Activated T-cell treated with anti-CD3 and anti-CD28 coated beads, Interleukin-2, amount 50 U/mL, for 24 hours (primary cell): Measurements from ENCODE around the gene TAF11L3.
"Not testable (repeated sequence)": the region's sequence is repeated elsewhere in the genome, so short reads cannot be mapped to it uniquely, and the experiment has no call there.

Source experiments
- DNase-seq: peaks from one replicate; pipeline ENCODE4 v3.0.0-alpha.2; 2020
- H3K27ac Mint-ChIP-seq: 2 replicates; pipeline ENCODE4 v1.8.0; 2020; ENCODE audit warnings: mild to moderate bottlenecking, mixed read lengths
- H3K27me3 Mint-ChIP-seq: 2 replicates; pipeline ENCODE4 v1.8.0; 2020; ENCODE audit warnings: mixed read lengths
- H3K36me3 Mint-ChIP-seq: 2 replicates; pipeline ENCODE4 v1.8.0; 2020; ENCODE audit warnings: low read depth, mixed read lengths
- H3K4me1 Mint-ChIP-seq: 2 replicates; pipeline ENCODE4 v1.8.0; 2020; ENCODE audit warnings: low read depth, mixed read lengths
- H3K4me3 Mint-ChIP-seq: 2 replicates; pipeline ENCODE4 v1.8.0; 2020; ENCODE audit warnings: mild to moderate bottlenecking, moderate library complexity, mixed read lengths
- H3K9me3 Mint-ChIP-seq: 2 replicates; pipeline ENCODE4 v1.8.0; 2020; ENCODE audit warnings: mixed read lengths

Gene TAF11L3

GRCh38 chr5:17518067-17518466, at the start of gene TAF11L3:
Gene TAF11L3 (plus strand): TSS chr5:17518367.
- not testable (repeated sequence) for H3K9me3 Mint-ChIP-seq, H3K27me3 Mint-ChIP-seq, DNase-seq, H3K27ac Mint-ChIP-seq, H3K4me1 Mint-ChIP-seq, H3K4me3 Mint-ChIP-seq, H3K36me3 Mint-ChIP-seq

GRCh38 chr5:17470064-17470463, 48.1 kb upstream of the TAF11L3 start:
- Mint-ChIP-seq H3K27ac (no peak overlapping the region), H3K4me3 (no peak overlapping the region), H3K9me3 (peaks cover 3% of the 10 kb centered on the region), H3K27me3 (no peaks in the 10 kb centered on the region), H3K36me3 (no peaks in the 10 kb centered on the region), H3K4me1 (no peaks in the 10 kb centered on the region)
- DNase-seq = no peak

GRCh38 chr5:17475064-17475463, 43.1 kb upstream of the TAF11L3 start:
- not testable (repeated sequence) for H3K4me1 Mint-ChIP-seq, H3K4me3 Mint-ChIP-seq, H3K9me3 Mint-ChIP-seq, H3K36me3 Mint-ChIP-seq, H3K27ac Mint-ChIP-seq, DNase-seq, H3K27me3 Mint-ChIP-seq

GRCh38 chr5:17477043-17477442, 41.1 kb upstream of the TAF11L3 start:
- no peak for DNase-seq
- Mint-ChIP-seq H3K36me3 (no peaks in the 10 kb centered on the region), H3K9me3 (no peaks in the 10 kb centered on the region), H3K4me1 (no peaks in the 10 kb centered on the region), H3K27me3 (no peaks in the 10 kb centered on the region), H3K27ac (no peak overlapping the region), H3K4me3 (no peak overlapping the region)

GRCh38 chr5:17477573-17478265, 40.4 kb upstream of the TAF11L3 start:
- no peak for DNase-seq
- Mint-ChIP-seq H3K4me3 (no peak overlapping the region), H3K27me3 (no peaks in the 10 kb centered on the region), H3K36me3 (no peaks in the 10 kb centered on the region), H3K9me3 (no peaks in the 10 kb centered on the region), H3K27ac (no peak overlapping the region), H3K4me1 (no peaks in the 10 kb centered on the region)

- no peak overlapping the region for H3K4me3 Mint-ChIP-seq
- H3K36me3 Mint-ChIP-seq = no peaks in the 10 kb centered on the region
- H3K4me1 Mint-ChIP-seq = no peaks in the 10 kb centered on the region
- H3K9me3 Mint-ChIP-seq = no peaks in the 10 kb centered on the region
- DNase-seq = no peak
- no peak overlapping the region for H3K27ac Mint-ChIP-seq
- no peaks in the 10 kb centered on the region for H3K27me3 Mint-ChIP-seq
These were observed 36.8 kb upstream of the TAF11L3 start for GRCh38 chr5:17481378-17481777.

GRCh38 chr5:17482790-17483189, 35.4 kb upstream of the TAF11L3 start:
- H3K27me3 Mint-ChIP-seq = no peaks in the 10 kb centered on the region

GRCh38 chr5:17486464-17487173, 31.5 kb upstream of the TAF11L3 start:
- H3K27ac Mint-ChIP-seq, H3K4me1 Mint-ChIP-seq, H3K36me3 Mint-ChIP-seq, H3K27me3 Mint-ChIP-seq, DNase-seq, H3K4me3 Mint-ChIP-seq, H3K9me3 Mint-ChIP-seq: not testable (repeated sequence)

More at GRCh38 chr5:17482790-17483189, 35.4 kb upstream of the TAF11L3 start:
- H3K36me3 Mint-ChIP-seq = no peaks in the 10 kb centered on the region
- no peak overlapping the region for H3K4me3 Mint-ChIP-seq
- no peak for DNase-seq
- H3K27ac Mint-ChIP-seq = no peak overlapping the region
- no peaks in the 10 kb centered on the region for H3K4me1 Mint-ChIP-seq
- no peaks in the 10 kb centered on the region for H3K9me3 Mint-ChIP-seq

- peaks cover 2% of the 10 kb centered on the region for H3K9me3 Mint-ChIP-seq
These were observed 31.0 kb upstream of the TAF11L3 start for GRCh38 chr5:17487174-17487512.

GRCh38 chr5:17491257-17491656, 26.9 kb upstream of the TAF11L3 start:
- H3K4me1 Mint-ChIP-seq, H3K27me3 Mint-ChIP-seq, H3K36me3 Mint-ChIP-seq, DNase-seq, H3K4me3 Mint-ChIP-seq, H3K27ac Mint-ChIP-seq: not testable (repeated sequence)
- H3K9me3 Mint-ChIP-seq = peaks cover 14% of the 10 kb centered on the region

More at GRCh38 chr5:17487174-17487512, 31.0 kb upstream of the TAF11L3 start:
- no peaks in the 10 kb centered on the region for H3K27me3 Mint-ChIP-seq
- no peak overlapping the region for H3K27ac Mint-ChIP-seq
- no peaks in the 10 kb centered on the region for H3K4me1 Mint-ChIP-seq
- no peaks in the 10 kb centered on the region for H3K36me3 Mint-ChIP-seq
- no peak for DNase-seq
- H3K4me3 Mint-ChIP-seq = no peak overlapping the region

- DNase-seq = no peak
- H3K27ac Mint-ChIP-seq = no peak overlapping the region
- no peaks in the 10 kb centered on the region for H3K36me3 Mint-ChIP-seq
- H3K4me1 Mint-ChIP-seq = no peaks in the 10 kb centered on the region
- peaks cover 14% of the 10 kb centered on the region for H3K9me3 Mint-ChIP-seq
- no peaks in the 10 kb centered on the region for H3K27me3 Mint-ChIP-seq
- no peak overlapping the region for H3K4me3 Mint-ChIP-seq
These were observed 25.4 kb upstream of the TAF11L3 start for GRCh38 chr5:17492770-17493169.

GRCh38 chr5:17497446-17497845, 20.7 kb upstream of the TAF11L3 start:
- no peak overlapping the region for H3K27ac Mint-ChIP-seq
- no peak for DNase-seq
- H3K9me3 Mint-ChIP-seq = peaks cover 13% of the 10 kb centered on the region
- H3K27me3 Mint-ChIP-seq = no peaks in the 10 kb centered on the region
- no peak overlapping the region for H3K4me3 Mint-ChIP-seq
- no peaks in the 10 kb centered on the region for H3K36me3 Mint-ChIP-seq
- H3K4me1 Mint-ChIP-seq = no peaks in the 10 kb centered on the region

GRCh38 chr5:17497931-17498330, 20.2 kb upstream of the TAF11L3 start, which contains the start of gene TAF11L2:
Gene TAF11L2 (plus strand): TSS chr5:17498231.
- not testable (repeated sequence) for H3K4me1 Mint-ChIP-seq, DNase-seq, H3K4me3 Mint-ChIP-seq, H3K36me3 Mint-ChIP-seq, H3K9me3 Mint-ChIP-seq, H3K27me3 Mint-ChIP-seq, H3K27ac Mint-ChIP-seq

GRCh38 chr5:17511775-17512325, 6.3 kb upstream of the TAF11L3 start:
- DNase-seq = no peak
- peaks cover 5% of the 10 kb centered on the region for H3K9me3 Mint-ChIP-seq
- no peak overlapping the region for H3K27ac Mint-ChIP-seq
- H3K27me3 Mint-ChIP-seq = no peaks in the 10 kb centered on the region
- H3K4me3 Mint-ChIP-seq = no peak overlapping the region
- H3K4me1 Mint-ChIP-seq = no peaks in the 10 kb centered on the region
- no peaks in the 10 kb centered on the region for H3K36me3 Mint-ChIP-seq

GRCh38 chr5:17517526-17517925, 641 bp upstream of the TAF11L3 start:
- DNase-seq = peak; percentile 37
- not testable (repeated sequence) for H3K4me1 Mint-ChIP-seq, H3K27ac Mint-ChIP-seq, H3K4me3 Mint-ChIP-seq, H3K36me3 Mint-ChIP-seq, H3K9me3 Mint-ChIP-seq, H3K27me3 Mint-ChIP-seq
